Gastrocnemius medialis (tissue), 4 donors: Measurements from ENCODE around the gene CDH16. TPM values are rescaled to one million over a fixed set of nuclear protein-coding genes. Genes with fewer than 3 reads are reported as not detected.
"Not testable (repeated sequence)": the region's sequence is repeated elsewhere in the genome, so short reads cannot be mapped to it uniquely, and the experiment has no call there.

Experiments
- ATAC-seq, 2 donors: fragments of 150-250 bp; one replicate each; pipeline ENCODE4 v1.9.1; 2016
- DNase-seq, 2 donors: peaks; one replicate each; pipeline ENCODE4 v3.0.0-alpha.2; 2019
- H3K27ac ChIP-seq, 4 donors: fragments of 200-600 bp; sonication (generic); 1 replicate in 1 of 4; 2 replicates in 3 of 4; pipeline ENCODE4 v1.5.1; 2016 to 2018; ENCODE audit warnings: mild to moderate bottlenecking in 2 of 4, moderate library complexity in 1 of 4
- H3K27me3 ChIP-seq, 3 donors: fragments of 200-600 bp; sonication (generic) in 2 of 3; 1 replicate in 1 of 3; 2 replicates in 2 of 3; pipeline versions ENCODE4 v1.5.1 to v1.6.0; 2016 to 2019; ENCODE audit warnings: mild to moderate bottlenecking in 1 of 3, moderate library complexity in 1 of 3
- H3K36me3 ChIP-seq, 2 donors: fragments of 200-600 bp; sonication (generic) in 1 of 2; one replicate each; pipeline ENCODE4 v1.5.1; 2017 to 2018
- H3K4me1 ChIP-seq, 2 donors: fragments of 200-600 bp; sonication (generic) in 1 of 2; one replicate each; pipeline ENCODE4 v1.5.1; 2016 to 2017; ENCODE audit warnings: mild to moderate bottlenecking in 2 of 2
- H3K4me3 ChIP-seq, 4 donors: fragments of 200-600 bp; sonication (generic) in 3 of 4; 1 replicate in 1 of 4; 2 replicates in 3 of 4; pipeline ENCODE4 v1.5.1; 2016 to 2019; ENCODE audit warnings: mild to moderate bottlenecking in 2 of 4
- H3K9me3 ChIP-seq, 3 donors: fragments of 200-600 bp; sonication (generic) in 2 of 3; 1 replicate in 1 of 3; 2 replicates in 2 of 3; pipeline ENCODE4 v1.5.1; 2016 to 2019
- POLR2A ChIP-seq, 2 donors: fragments of 450-650 bp; IDR thresholded peaks; one replicate each; pipeline ENCODE4 v1.6.1; 2017; ENCODE audit warnings: antibody characterized with exemption in 2 of 2, mild to moderate bottlenecking in 2 of 2, moderate library complexity in 2 of 2
- in situ Hi-C, 4 donors: fragments of 200-750 bp; cut with MboI; loops; one replicate each; pipeline versions ENCODE4 v1.15.0 to v1.8.0; 2017; ENCODE audit warnings: low sequenced_read_pairs in 4 of 4
- intact Hi-C: fragments of 100-400 bp; cut with DNase I; formaldehyde crosslinking; loops from one replicate; pipeline ENCODE4 v1.15.1; 2023; ENCODE audit warnings: low total_unique reads
- total RNA-seq, 4 donors: library from RNA; depleted of rRNA; stranded (reverse); fragments of >200 nt; gene quantifications; one replicate each; pipeline versions ENCODE4 v1.1.0 to v1.2.3, GENCODE V29; 2016
- TF ChIP-seq, protein P1 (sequence below), 5 experiments: fragments of 450-650 bp in 3 of 5; fragments of 200-600 bp in 2 of 5; sonication (generic) in 2 of 5; IDR thresholded peaks in 4 of 5; conservative IDR thresholded peaks in 1 of 5; 1 replicate in 4 of 5; 2 replicates in 1 of 5; pipeline ENCODE4 v1.5.1; 2016 to 2019; ENCODE audit warnings: antibody characterized with exemption in 5 of 5, mild to moderate bottlenecking in 3 of 5, moderate library complexity in 3 of 5

Gene CDH16
- total RNA-seq, 4 donors from 2014 or later = 0.10 to 0.87 (median 0.16) TPM; not detected in 1

- H3K27me3 ChIP-seq = no peaks in the 10 kb centered on the region
- TF ChIP-seq POLR2A (IDR thresholded peaks at IDR 0.05) = no peak
- TF ChIP-seq, protein P1, sequence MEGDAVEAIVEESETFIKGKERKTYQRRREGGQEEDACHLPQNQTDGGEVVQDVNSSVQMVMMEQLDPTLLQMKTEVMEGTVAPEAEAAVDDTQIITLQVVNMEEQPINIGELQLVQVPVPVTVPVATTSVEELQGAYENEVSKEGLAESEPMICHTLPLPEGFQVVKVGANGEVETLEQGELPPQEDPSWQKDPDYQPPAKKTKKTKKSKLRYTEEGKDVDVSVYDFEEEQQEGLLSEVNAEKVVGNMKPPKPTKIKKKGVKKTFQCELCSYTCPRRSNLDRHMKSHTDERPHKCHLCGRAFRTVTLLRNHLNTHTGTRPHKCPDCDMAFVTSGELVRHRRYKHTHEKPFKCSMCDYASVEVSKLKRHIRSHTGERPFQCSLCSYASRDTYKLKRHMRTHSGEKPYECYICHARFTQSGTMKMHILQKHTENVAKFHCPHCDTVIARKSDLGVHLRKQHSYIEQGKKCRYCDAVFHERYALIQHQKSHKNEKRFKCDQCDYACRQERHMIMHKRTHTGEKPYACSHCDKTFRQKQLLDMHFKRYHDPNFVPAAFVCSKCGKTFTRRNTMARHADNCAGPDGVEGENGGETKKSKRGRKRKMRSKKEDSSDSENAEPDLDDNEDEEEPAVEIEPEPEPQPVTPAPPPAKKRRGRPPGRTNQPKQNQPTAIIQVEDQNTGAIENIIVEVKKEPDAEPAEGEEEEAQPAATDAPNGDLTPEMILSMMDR (IDR thresholded peaks at IDR 0.05 in 4 of 5, conservative IDR thresholded peaks at IDR 0.05 in 1 of 5) = peak; percentile 19 to 68 (median 50)
- H3K4me1 ChIP-seq = peaks cover 19 to 21% of the 10 kb centered on the region in 2 donors
- in situ Hi-C loops = loop anchor here in 1 of 4 donors (10.0 kb wide), 1 partner anchor 194 kb away; the partner anchor contains the start of genes B3GNT9, FBXL8 and TRADD
- H3K27ac ChIP-seq = peak within 1 kb of the TSS; percentile 43 to 71 (median 54)
- intact Hi-C loops = no loop called here
- no peak within 1 kb of the TSS for H3K4me3 ChIP-seq
- ATAC-seq (peak; percentile 35 to 67), DNase-seq (peak in 1 of 2 donors; percentile 57)
- no peaks in the 10 kb centered on the region for H3K9me3 ChIP-seq
- H3K36me3 ChIP-seq = peaks cover 0 to 14% of the 10 kb centered on the region in 2 donors
These were observed 42.5 kb upstream of the CDH16 start, which contains the start of gene CES3 for GRCh38 chr16:66961065-66961744. Gene CES3, plus strand, starts transcription at chr16:66961266. Its CDS starts 42 bp downstream, at chr16:66961308.

GRCh38 chr16:66960270-66960669 is 41.6 kb upstream of the CDH16 start:
- Histone ChIP-seq H3K27ac (peak overlapping the region; percentile 43 to 71 (median 54)), H3K9me3 (no peaks in the 10 kb centered on the region), H3K4me3 (no peak overlapping the region), H3K27me3 (no peaks in the 10 kb centered on the region), H3K36me3 (peaks cover 0 to 14% of the 10 kb centered on the region in 2 donors), H3K4me1 (peaks cover 20 to 21% of the 10 kb centered on the region in 2 donors)
- no peak for ATAC-seq
- in situ Hi-C loops = loop anchor here in 1 of 4 donors (10.0 kb wide), 1 partner anchor 195 kb away; the partner anchor contains the start of genes B3GNT9, FBXL8 and TRADD
- TF ChIP-seq POLR2A (IDR thresholded peaks at IDR 0.05) = no peak
- no peak for DNase-seq
- intact Hi-C loops = no loop called here

GRCh38 chr16:66959704-66960161 is 41.0 kb upstream of the CDH16 start:
- Histone ChIP-seq H3K4me1 (peaks cover 20 to 22% of the 10 kb centered on the region in 2 donors), H3K36me3 (peaks cover 0 to 14% of the 10 kb centered on the region in 2 donors), H3K9me3 (no peaks in the 10 kb centered on the region), H3K4me3 (no peak overlapping the region), H3K27me3 (no peaks in the 10 kb centered on the region), H3K27ac (peak overlapping the region; percentile 38 to 71 (median 41))
- in situ Hi-C loops = loop anchor here in 1 of 4 donors (10.0 kb wide), 1 partner anchor 195 kb away; the partner anchor contains the start of genes B3GNT9, FBXL8 and TRADD
- DNase-seq (peak; percentile 20 to 59), ATAC-seq (peak; percentile 11 to 34)
- TF ChIP-seq, protein P1 (IDR thresholded peaks at IDR 0.05 in 4 of 5, conservative IDR thresholded peaks at IDR 0.05 in 1 of 5) = no peak
- no peak for TF ChIP-seq POLR2A (IDR thresholded peaks at IDR 0.05)
- intact Hi-C loops = no loop called here

DNA sequence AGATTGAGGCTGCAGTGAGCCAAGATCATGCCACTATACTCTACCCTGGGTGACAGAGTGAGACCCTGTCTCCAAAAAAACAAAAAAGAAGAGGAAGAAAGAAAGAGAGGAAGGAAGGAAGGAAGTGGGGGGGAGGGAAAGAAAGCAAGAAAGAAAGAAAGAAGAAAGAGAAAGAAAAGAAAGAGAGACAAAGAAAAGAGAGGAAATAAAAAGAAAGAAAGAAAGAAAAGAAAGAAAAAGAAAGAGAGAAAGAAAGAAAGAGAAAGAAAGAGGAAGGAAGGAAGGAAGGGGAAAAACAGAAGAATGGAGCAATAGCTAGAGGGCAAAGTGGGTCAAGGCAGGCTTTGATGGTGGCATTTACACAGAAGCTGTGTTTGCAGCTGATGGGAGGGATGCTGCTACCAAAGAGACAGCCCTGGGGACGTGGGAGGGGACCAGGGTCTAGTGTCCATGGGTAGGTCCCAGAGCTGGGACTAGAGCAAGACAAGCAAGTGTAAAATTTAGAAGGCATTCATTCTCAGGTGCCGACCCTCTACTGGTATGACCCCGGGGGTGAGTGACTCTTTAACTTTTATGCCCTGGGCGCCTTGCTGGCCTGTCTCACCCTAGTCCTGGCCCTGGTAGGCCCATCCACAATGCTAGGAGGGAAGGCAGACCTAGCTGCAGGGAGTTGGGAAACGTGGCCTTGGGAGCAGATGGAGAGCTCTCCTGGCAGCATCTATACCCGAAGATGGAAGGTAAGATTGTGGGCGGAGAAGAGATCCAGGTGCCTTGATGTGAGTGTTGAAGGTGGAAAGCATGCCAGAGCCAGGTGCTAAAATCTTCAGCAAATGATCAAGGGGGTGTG is 40.4 kb upstream of the CDH16 start:
- ATAC-seq = no peak
- peak overlapping the region; percentile 38 to 71 (median 41) for H3K27ac ChIP-seq
- in situ Hi-C loops (no loop called here), intact Hi-C loops (no loop called here)
- H3K9me3 ChIP-seq = no peaks in the 10 kb centered on the region
- TF ChIP-seq POLR2A (IDR thresholded peaks at IDR 0.05) = no peak
- TF ChIP-seq, protein P1 (IDR thresholded peaks at IDR 0.05 in 4 of 5, conservative IDR thresholded peaks at IDR 0.05 in 1 of 5) = no peak
- H3K4me1 ChIP-seq = peaks cover 25 to 28% of the 10 kb centered on the region in 2 donors
- no peak overlapping the region for H3K4me3 ChIP-seq
- no peaks in the 10 kb centered on the region for H3K27me3 ChIP-seq
- DNase-seq = no peak
- H3K36me3 ChIP-seq = peaks cover 0 to 14% of the 10 kb centered on the region in 2 donors

DNA sequence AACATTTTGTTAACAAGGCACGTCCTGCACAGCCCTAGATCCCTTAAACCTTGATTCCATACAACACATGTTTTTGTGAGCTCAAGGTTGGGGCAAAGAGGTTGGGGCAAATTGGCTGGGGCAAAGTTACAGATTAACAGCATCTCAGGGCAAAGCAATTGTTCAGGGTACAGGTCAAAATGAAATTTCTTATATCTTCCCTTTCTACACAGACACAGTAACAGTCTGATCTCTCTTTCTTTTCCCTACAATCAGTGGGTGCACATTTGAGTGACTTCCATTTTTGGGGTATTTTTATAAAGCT is 37.4 kb upstream of the CDH16 start:
- H3K9me3 ChIP-seq, H3K36me3 ChIP-seq, ATAC-seq, H3K4me3 ChIP-seq, H3K27me3 ChIP-seq, in situ Hi-C loops, H3K27ac ChIP-seq, intact Hi-C loops, DNase-seq: not testable (repeated sequence)
- peaks cover 45 to 53% of the 10 kb centered on the region in 2 donors for H3K4me1 ChIP-seq

DNA sequence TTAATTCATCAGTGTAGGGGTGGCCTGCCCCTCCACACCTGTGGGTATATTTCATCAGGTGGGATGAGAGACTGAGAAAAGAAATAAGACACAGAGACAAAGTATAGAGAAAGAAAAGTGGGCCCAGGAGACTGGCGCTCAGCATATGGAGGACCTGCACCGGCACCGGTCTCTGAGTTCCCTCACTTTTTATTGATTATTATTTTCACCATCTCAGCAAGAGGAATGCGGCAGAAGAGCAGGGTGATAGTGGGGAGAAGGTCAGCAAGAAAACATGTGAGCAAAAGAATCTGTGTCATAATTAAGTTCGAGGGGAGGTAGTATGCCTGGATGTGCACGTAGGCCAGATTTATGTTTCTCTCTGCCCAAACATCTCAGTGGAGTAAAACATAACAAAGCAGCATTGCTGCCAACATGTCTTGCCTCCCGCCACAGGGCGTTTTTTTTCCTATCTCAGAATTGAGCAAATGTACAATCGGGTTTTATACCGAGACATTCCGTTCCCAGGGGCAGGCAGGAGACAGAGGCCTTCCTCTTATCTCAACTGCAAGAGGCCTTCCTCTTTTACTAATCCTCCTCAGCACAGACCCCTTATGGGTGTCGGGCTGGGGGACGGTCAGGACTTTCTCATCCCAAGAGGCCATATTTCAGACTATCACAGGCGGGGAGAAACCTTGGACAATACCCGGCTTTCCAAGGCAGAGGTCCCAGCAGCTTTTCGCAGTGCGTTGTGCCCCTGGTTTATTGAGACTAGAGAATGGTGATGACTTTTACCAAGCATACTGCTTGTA is 36.9 kb upstream of the CDH16 start:
- Histone ChIP-seq H3K4me1 (peaks cover 43 to 53% of the 10 kb centered on the region in 2 donors), H3K27ac (peak overlapping the region in 3 of 4 donors; percentile 14 to 99 (median 19))
- intact Hi-C loops, H3K9me3 ChIP-seq, in situ Hi-C loops, DNase-seq, H3K36me3 ChIP-seq, H3K27me3 ChIP-seq, ATAC-seq, H3K4me3 ChIP-seq: not testable (repeated sequence)
